Measurements from ENCODE around the gene NR1H2.
A peak's percentile ranks its signal among the peaks of the same experiment; 100 is the strongest.

The NR1H2 gene

DNA sequence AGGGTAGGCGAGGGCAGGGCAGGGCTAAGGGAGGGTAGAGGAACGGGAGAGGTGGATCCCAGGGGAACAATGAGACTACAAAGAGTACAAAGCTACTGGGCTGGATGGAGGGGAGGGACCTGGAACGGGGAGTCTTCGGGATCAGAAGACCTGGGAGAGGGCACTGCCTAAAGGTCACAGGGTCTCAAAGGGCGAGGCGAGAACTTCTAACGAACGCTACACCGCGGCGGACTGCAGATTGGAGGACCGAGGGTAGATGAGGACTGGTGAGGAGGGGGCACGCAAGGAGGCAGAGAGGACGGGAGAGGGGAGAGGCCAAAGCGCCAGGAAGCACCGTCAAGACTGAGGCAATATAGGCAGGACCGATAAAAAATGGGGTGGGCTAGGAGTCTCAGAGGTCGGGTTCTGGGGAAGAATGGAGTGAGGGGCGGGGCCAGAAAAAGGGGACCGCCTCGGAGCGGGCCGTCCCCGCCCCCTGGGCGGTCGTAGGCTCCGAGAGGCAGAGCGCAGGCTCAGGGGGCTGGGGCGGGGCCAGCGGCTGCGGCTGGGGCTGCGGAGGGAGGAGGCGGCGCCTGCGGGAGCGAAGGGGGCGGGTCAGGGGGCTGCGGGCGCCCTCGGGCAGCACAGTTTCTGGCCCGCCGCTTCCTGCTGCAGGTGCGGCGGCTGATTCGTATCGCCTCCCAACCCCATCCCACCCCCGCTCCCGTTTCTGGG lies 45.7 kb upstream of the NR1H2 start:
- H3K4me3 ChIP-seq (ENCODE audit: control insufficient read depth, low read depth, low read length), result no peak overlapping the region
- DNase-seq (ENCODE audit: low read depth), result no peak
- TF ChIP-seq, protein P1, sequence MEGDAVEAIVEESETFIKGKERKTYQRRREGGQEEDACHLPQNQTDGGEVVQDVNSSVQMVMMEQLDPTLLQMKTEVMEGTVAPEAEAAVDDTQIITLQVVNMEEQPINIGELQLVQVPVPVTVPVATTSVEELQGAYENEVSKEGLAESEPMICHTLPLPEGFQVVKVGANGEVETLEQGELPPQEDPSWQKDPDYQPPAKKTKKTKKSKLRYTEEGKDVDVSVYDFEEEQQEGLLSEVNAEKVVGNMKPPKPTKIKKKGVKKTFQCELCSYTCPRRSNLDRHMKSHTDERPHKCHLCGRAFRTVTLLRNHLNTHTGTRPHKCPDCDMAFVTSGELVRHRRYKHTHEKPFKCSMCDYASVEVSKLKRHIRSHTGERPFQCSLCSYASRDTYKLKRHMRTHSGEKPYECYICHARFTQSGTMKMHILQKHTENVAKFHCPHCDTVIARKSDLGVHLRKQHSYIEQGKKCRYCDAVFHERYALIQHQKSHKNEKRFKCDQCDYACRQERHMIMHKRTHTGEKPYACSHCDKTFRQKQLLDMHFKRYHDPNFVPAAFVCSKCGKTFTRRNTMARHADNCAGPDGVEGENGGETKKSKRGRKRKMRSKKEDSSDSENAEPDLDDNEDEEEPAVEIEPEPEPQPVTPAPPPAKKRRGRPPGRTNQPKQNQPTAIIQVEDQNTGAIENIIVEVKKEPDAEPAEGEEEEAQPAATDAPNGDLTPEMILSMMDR (IDR thresholded peaks at IDR 0.05; ENCODE audit: control insufficient read depth, insufficient read depth, low read depth, low read length, missing control alignments), result no peak

DNA sequence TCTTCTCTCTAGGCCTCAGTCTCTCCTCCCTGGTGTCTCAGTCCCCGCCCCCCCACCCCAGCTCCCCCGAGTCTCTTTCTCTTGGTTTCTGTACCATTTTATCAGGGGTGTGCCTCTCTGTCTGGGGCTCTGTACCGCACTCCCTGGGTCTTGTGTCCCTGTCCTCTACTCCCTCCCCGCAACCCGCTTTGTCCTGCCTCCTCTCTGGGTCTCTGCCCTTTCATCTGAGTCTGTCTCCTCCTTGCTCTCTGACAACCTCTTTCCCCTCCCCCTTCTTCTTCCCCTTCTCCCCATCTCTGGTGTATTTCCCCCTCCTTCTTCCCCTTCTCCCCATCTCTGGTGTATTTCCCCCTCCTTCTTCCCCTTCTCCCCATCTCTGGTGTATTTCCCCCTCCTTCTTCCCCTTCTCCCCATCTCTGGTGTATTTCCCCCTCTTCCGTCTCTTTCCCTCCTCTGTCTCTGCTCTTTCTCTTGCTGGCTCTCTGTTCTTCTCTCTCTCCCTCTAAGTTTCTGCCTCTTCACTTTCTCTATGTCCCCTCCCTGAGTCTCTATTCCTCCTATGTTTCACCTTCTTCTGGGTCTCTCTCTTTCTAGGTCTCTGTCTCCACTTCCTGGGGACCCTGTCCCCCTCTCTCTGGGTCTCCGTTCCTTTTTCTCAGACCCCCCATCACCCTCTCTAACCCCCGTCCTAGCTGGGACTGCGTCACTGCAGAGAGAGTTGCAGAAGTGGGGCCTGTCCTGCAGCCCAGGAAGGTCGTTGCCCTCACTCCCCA lies 44.9 kb upstream of the NR1H2 start:
- DNase-seq (ENCODE audit: low read depth), result no peak
- no peak overlapping the region for H3K4me3 ChIP-seq (ENCODE audit: control insufficient read depth, low read depth, low read length)
- TF ChIP-seq, protein P1 (IDR thresholded peaks at IDR 0.05; ENCODE audit: control insufficient read depth, insufficient read depth, low read depth, low read length, missing control alignments), result no peak

DNA sequence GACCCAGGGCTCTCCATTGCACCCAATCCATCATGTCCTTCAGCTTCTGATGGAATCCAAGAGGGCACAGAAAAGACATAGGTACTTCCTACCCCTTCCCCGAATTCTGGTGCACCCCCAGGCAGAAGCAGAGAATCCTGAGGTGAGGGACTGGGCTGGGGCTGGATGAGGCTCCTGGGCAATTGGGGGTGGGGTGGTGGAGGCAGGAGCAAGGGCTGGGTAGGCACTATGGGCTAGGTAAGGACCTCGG lies 44.3 kb upstream of the NR1H2 start:
- no peak overlapping the region for H3K4me3 ChIP-seq (ENCODE audit: control insufficient read depth, low read depth, low read length)
- TF ChIP-seq, protein P1 (IDR thresholded peaks at IDR 0.05; ENCODE audit: control insufficient read depth, insufficient read depth, low read depth, low read length, missing control alignments), result no peak
- DNase-seq (ENCODE audit: low read depth), result no peak

DNA sequence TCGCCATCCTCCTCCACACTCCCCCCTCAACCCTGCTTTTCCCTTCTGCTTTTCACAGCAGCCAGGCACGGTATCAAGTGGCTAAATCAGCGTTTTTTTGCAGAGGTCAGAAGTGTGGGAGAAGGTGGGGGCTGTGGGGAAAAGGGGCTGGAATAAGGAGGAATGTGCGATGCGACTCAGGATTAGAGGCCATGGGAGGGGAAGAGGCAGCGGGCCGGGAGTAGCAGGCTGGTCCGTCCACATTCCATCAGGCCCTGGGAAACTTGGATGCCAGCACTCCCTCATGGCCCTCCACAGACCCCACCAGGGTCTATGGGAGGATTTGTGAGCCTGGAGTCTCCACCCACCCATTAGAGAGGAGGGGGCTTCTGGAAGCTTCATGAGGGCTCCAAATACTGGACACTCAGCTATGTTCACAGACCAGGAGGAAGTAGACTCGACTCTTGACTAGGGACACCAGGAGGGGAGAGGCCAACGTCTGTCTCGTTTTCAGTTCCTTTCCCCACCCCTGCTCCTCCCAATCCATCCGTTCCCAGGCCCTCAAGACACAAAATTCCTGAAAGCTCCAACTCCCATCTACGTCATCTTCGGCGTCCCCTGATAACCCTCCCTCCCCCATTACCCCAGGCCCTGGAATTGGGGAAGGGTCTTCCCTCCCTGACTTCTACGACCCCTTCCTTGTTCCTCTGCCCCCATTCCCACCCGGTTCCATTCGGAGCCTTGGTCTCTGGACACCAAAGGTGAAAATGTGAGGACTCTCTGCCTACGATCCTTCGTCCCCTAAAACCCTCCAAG lies 43.8 kb upstream of the NR1H2 start:
- TF ChIP-seq, protein P1 (IDR thresholded peaks at IDR 0.05; ENCODE audit: control insufficient read depth, insufficient read depth, low read depth, low read length, missing control alignments), result no peak
- H3K4me3 ChIP-seq (ENCODE audit: control insufficient read depth, low read depth, low read length), result no peak overlapping the region
- DNase-seq (ENCODE audit: low read depth), result no peak

DNA sequence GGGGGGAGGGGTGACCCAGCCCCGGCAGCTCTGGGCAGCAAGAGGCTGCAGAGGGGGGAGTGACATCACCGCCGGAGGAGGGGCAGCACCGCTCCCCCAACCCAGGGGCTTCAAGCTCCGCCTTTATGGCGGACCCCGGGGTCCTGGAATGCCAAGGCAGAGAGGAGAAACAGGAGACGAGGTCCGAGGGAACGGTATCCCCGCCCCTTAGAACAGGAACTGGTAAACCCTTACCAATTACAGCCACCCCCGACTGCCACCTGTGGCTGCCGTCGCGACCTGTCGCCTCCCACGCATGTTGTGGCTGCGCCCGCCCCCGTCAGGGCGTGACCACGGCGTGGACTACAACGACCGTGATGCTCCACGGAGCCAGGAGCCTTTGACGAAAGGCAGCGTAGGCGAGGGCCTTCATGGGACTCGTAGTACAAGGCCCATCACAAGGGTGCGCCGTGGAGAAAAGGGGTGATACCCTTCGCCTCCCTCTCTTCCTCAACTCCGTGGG lies 43.0 kb upstream of the NR1H2 start:
- DNase-seq (ENCODE audit: low read depth), result peak; percentile 27
- TF ChIP-seq, protein P1 (IDR thresholded peaks at IDR 0.05; ENCODE audit: control insufficient read depth, insufficient read depth, low read depth, low read length, missing control alignments), result no peak
- H3K4me3 ChIP-seq (ENCODE audit: control insufficient read depth, low read depth, low read length), result peak overlapping the region; percentile 33

DNA sequence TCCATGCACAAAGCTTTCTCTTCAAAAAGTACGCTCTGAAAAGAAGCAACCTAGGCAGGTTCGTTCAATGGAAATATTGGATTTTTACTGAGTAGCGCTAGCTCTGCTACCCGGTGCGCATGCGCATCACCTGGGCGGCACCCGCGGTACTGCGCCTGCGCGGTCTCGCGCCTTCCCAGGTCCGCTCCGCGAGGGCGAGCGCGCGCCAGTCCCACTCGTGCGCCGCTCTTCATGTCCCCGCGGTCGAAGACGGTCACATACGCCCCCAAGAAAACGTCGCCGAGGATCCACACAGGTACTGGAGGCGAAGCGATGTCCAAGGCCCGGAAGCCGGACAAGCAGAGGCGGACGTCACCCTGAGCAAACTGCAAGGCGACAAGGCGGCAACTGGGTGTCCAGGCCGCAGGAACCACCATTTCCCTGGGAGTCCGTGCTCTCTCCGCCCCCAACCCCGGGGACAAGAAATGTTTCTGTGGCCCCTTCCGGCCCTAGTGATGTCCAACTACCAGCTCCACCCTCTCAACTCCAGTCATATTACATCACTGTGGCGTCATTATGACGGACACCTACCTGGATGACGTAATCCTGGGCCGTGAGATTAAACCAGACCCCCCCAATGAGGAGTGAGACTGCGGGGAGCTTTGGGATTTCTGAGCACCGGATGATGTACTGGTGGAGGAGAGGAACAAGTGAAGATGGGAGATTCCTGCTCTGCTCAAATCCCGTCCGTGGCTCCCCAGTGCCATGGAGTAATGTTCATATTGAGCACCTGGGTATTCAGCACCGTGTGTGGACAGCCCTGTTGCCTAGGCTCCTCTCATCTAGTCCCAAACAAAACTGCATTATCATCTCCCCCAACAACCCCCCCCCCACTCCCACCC lies 42.3 kb upstream of the NR1H2 start:
- peak overlapping the region; percentile 33 for H3K4me3 ChIP-seq (ENCODE audit: control insufficient read depth, low read depth, low read length)
- TF ChIP-seq, protein P1 (IDR thresholded peaks at IDR 0.05; ENCODE audit: control insufficient read depth, insufficient read depth, low read depth, low read length, missing control alignments), result no peak
- DNase-seq (ENCODE audit: low read depth), result no peak

All from AG09309 (cell line).